ENCODE results near the gene NCOA7. TPM values are rescaled to one million over a fixed set of nuclear protein-coding genes. Genes with fewer than 3 reads are reported as not detected.

NCOA7 gene
- total and polyA plus RNA-seq, 3 donors from 2014 or later = 7.5 to 26.7 (median 18.9) TPM

DNA sequence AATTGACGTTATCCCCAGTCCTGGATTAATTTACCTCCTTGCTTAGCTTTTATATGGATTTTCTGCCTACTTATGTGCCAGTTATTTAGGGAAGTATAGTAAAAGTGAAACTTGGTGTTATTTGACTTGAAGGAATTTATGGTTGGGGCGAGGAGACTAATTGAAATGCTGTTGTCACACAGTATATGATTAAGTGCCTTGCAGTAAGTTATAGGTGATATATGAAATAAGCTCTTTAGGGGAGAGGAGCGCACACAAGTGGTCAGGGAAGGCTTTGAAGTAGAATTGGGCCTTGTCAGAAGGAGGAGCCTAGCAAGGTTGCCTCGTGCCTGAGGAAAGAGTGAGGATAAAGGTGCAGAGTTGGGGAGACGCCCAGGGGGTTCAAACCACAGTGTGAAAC, 20.5 kb downstream of the NCOA7 start:
- intact Hi-C loops (cut with DNase I; ENCODE audit: low total_unique reads) = no loop called here
- 83 to 84% methylated on average over 5 of the region's 5 CpGs for WGBS, 2 donors
- H3K4me3 ChIP-seq = no peak overlapping the region
- peaks cover 32% of the 10 kb centered on the region for H3K4me1 ChIP-seq
- H3K9me3 ChIP-seq = no peaks in the 10 kb centered on the region
- TF ChIP-seq POLR2A (IDR thresholded peaks at IDR 0.05) = no peak
- TF ChIP-seq, protein P1, sequence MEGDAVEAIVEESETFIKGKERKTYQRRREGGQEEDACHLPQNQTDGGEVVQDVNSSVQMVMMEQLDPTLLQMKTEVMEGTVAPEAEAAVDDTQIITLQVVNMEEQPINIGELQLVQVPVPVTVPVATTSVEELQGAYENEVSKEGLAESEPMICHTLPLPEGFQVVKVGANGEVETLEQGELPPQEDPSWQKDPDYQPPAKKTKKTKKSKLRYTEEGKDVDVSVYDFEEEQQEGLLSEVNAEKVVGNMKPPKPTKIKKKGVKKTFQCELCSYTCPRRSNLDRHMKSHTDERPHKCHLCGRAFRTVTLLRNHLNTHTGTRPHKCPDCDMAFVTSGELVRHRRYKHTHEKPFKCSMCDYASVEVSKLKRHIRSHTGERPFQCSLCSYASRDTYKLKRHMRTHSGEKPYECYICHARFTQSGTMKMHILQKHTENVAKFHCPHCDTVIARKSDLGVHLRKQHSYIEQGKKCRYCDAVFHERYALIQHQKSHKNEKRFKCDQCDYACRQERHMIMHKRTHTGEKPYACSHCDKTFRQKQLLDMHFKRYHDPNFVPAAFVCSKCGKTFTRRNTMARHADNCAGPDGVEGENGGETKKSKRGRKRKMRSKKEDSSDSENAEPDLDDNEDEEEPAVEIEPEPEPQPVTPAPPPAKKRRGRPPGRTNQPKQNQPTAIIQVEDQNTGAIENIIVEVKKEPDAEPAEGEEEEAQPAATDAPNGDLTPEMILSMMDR (IDR thresholded peaks at IDR 0.05) = no peak
- no peaks in the 10 kb centered on the region for H3K36me3 ChIP-seq (ENCODE audit: low read depth, missing control alignments)
- H3K27ac ChIP-seq = no peak overlapping the region
- no peak for DNase-seq
- no peaks in the 10 kb centered on the region for H3K27me3 ChIP-seq

DNA sequence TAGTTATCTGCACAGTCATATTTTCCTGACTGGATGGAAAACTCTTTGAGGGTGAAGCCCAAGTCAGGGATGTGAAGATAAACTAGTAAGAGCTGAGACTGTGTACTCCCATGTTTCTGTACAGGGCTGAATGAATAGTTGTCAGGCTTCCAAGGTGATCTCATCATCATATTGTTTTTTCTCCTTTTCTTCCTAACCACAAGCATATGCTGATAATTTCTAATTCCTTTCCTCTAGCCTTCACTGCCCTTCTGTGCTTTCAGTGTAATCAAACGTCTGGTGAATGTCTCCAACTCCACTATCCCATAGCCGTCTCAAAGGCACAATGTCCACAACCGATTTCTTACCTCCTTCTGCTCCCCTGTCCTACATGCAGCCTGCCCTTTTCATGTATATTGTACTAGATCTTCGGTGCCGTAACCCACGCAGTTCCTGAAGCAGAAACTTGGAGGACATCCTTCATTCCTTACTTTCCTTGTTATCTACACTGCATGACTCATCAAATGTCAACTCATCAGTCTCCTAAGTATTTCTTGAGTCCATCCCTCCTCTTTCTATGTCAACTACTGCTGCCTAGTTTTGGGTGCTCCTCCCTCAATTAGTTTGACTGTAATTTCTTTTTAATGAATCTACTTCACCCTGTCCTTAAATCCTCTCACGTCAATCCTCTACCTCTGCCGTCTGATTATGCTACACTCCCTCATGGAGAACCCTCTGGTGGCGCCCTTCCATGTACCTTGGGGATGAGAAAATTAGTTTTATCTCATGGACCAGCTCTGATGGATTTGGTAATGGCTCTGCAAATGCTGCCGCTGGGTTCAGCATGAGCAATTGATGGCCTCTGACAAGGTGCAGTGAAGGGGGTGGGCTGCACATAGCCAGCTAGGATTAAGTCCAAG, 21.9 kb downstream of the NCOA7 start:
- no peak for TF ChIP-seq POLR2A (IDR thresholded peaks at IDR 0.05)
- Histone ChIP-seq H3K4me3 (no peak overlapping the region), H3K27me3 (no peaks in the 10 kb centered on the region), H3K4me1 (peaks cover 40% of the 10 kb centered on the region), H3K27ac (peak overlapping the region in 1 of 2 donors; percentile 76), H3K9me3 (no peaks in the 10 kb centered on the region), H3K36me3 (ENCODE audit: low read depth, missing control alignments) (no peaks in the 10 kb centered on the region)
- 57 to 60% methylated on average over 10 of the region's 10 CpGs for WGBS, 2 donors
- DNase-seq = no peak
- intact Hi-C loops (cut with DNase I; ENCODE audit: low total_unique reads) = no loop called here

DNA sequence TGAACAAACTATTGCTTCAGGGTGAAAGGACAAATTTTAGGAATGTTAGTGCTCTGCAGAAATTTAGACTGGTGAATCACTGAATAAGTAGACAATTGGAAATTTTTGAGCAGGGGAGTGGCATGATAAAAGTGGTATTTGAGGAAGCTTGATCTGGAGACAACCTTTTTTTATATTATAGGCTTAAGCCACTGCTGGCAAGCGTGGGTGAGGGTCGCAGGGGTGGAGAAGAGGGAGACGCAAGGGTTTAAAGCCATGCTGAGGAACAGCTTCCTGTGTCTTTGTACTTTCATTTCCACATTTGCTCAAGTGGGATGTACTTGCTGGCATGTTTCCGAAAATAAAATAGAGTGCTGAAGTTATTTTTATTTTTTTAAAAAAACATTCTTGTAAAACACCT, 23.7 kb downstream of the NCOA7 start:
- DNase-seq = no peak
- TF ChIP-seq POLR2A (IDR thresholded peaks at IDR 0.05) = no peak
- TF ChIP-seq, protein P1 (IDR thresholded peaks at IDR 0.05) = no peak
- Histone ChIP-seq H3K36me3 (ENCODE audit: low read depth, missing control alignments) (no peaks in the 10 kb centered on the region), H3K4me3 (no peak overlapping the region), H3K9me3 (no peaks in the 10 kb centered on the region), H3K27me3 (no peaks in the 10 kb centered on the region), H3K27ac (peak overlapping the region; percentile 55 to 69), H3K4me1 (peaks cover 48% of the 10 kb centered on the region)
- WGBS, 2 donors = 24 to 28% methylated on average over 4 of the region's 4 CpGs
- intact Hi-C loops (cut with DNase I; ENCODE audit: low total_unique reads) = no loop called here

DNA sequence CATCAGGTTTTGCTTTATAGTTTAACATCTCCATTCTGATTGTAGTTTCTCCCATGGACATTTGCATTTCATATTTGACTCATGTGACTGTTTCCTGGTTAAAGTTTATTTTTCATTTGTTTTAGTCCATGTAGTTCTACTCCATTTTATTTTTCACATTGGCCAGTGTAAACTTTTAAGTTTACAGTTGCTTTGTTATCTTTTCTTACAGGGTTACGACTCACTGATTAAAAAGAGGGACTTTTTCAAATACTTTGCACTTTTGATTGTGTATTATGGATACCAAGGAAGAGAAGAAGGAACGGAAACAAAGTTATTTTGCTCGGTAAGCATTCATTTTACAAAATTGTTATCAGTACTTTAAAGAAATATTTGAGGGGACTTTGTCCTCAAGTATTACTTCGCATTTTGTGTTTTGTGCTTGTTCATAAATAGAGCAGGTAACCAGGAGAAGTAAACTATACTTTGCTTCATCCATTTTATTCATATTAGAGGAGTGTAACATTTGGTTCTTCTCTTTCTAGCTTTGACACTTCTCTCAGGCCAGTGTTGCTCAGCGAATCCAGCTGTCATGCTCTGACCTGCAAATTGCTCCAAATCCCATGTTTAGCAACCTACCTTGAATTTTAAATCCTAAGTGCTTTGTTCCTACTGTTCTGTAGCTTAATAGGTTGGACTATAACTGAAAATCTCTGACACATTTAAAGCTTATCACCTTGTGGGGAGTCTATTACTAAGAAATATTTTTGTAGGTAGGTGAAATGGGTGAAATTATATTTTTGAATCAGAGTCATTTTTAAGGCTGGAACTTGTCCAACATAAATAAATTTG, 24.5 kb downstream of the NCOA7 start:
- H3K4me3 ChIP-seq = no peak overlapping the region
- intact Hi-C loops (cut with DNase I; ENCODE audit: low total_unique reads) = no loop called here
- DNase-seq = no peak

More for the DNA sequence above, 24.5 kb downstream of the NCOA7 start:
- Histone ChIP-seq H3K27me3 (no peaks in the 10 kb centered on the region), H3K27ac (peak overlapping the region; percentile 55 to 69), H3K4me1 (peaks cover 48% of the 10 kb centered on the region), H3K9me3 (no peaks in the 10 kb centered on the region), H3K36me3 (ENCODE audit: low read depth, missing control alignments) (no peaks in the 10 kb centered on the region)
- TF ChIP-seq POLR2A (IDR thresholded peaks at IDR 0.05) = no peak
- TF ChIP-seq, protein P1 (IDR thresholded peaks at IDR 0.05) = no peak
- 22 to 40% methylated on average over 5 of the region's 5 CpGs for WGBS, 2 donors

Measured in testis (tissue), 3 donors.